IMR-90 (cell line): ENCODE results near the gene MSS51. TPM values are rescaled to one million over a fixed set of nuclear protein-coding genes. Genes with fewer than 3 reads are reported as not detected.

Experiments
- ATAC-seq: fragments of 200-7000 bp; cut with Tn5 transposase; 2 replicates; pipeline ENCODE4 v1.9.1; 2020; ENCODE audit warnings: low read depth, mild to moderate bottlenecking, moderate library complexity
- BruUV-seq: library from RNA; stranded (reverse); fragments of 400-500 nt; replicated peaks from 2 replicates; lab custom pipeline; 2021; lab: Mats Ljungman, UMichigan
- CTCF ChIA-PET: fragments of 300-600 bp; formaldehyde crosslinking; extraction: SDS; loops from one replicate; lab custom pipeline; 2021; ENCODE audit warnings: antibody characterized with exemption; lab: Yijun Ruan, JAX
- POLR2A ChIA-PET: fragments of 300-600 bp; sonication (Branson Sonifier 250); formaldehyde crosslinking; loops from one replicate; lab custom pipeline; 2022; ENCODE audit warnings: antibody characterized with exemption; ENCODE audit not compliant: unreplicated experiment; lab: Charles Lee
- DNase-seq: peaks from one replicate; pipeline ENCODE4 v3.0.0; 2013
- H2AFZ ChIP-seq: replicated peaks from 2 replicates; pipeline ENCODE3; 2013; ENCODE audit warnings: low read length, mild to moderate bottlenecking; ENCODE audit not compliant: poor library complexity
- H2AK5ac ChIP-seq: 2 replicates; pipeline ENCODE4 v1.6.1; 2013; ENCODE audit warnings: low read depth, low read length, inconsistent platforms
- H2AK9ac ChIP-seq: replicated peaks from 2 replicates; pipeline ENCODE3; 2013; ENCODE audit warnings: mild to moderate bottlenecking, low read depth, low read length, moderate library complexity; ENCODE audit not compliant: poor library complexity
- H2BK120ac ChIP-seq: 2 replicates; pipeline ENCODE4 v1.6.1; 2013; ENCODE audit warnings: low read depth, low read length, inconsistent platforms
- H2BK15ac ChIP-seq: 3 replicates; pipeline ENCODE4 v1.6.1; 2013; ENCODE audit warnings: low read depth, low read length, inconsistent platforms
- H2BK20ac ChIP-seq: 2 replicates; pipeline ENCODE4 v1.6.1; 2013; ENCODE audit warnings: low read depth, mild to moderate bottlenecking, inconsistent platforms, low read length, moderate library complexity
- H2BK5ac ChIP-seq: 2 replicates; pipeline ENCODE4 v1.6.1; 2013; ENCODE audit warnings: mild to moderate bottlenecking, low read depth, low read length, inconsistent platforms; ENCODE audit not compliant: poor library complexity, severe bottlenecking
- H3K14ac ChIP-seq: replicated peaks from 2 replicates; pipeline ENCODE4 v1.6.1; 2013; ENCODE audit warnings: low read depth, low read length, inconsistent platforms
- H3K18ac ChIP-seq: 2 replicates; pipeline ENCODE4 v1.6.1; 2013; ENCODE audit warnings: low read depth, low read length, control low read depth
- H3K23ac ChIP-seq: 2 replicates; pipeline ENCODE4 v1.6.1; 2013; ENCODE audit warnings: low read depth, low read length, inconsistent platforms
- H3K27ac ChIP-seq: 2 replicates; pipeline ENCODE4 v1.5.1; 2013; ENCODE audit warnings: mild to moderate bottlenecking, control low read depth, low read length; ENCODE audit not compliant: insufficient read depth
- H3K27me3 ChIP-seq: 2 replicates; pipeline ENCODE4 v1.6.1; 2013; ENCODE audit warnings: low read length; ENCODE audit not compliant: control insufficient read depth, insufficient read depth
- H3K36me3 ChIP-seq: 2 replicates; pipeline ENCODE4 v1.6.1; 2013; ENCODE audit warnings: low read length, mixed read lengths; ENCODE audit not compliant: control insufficient read depth, insufficient read depth
- H3K4ac ChIP-seq: 2 replicates; pipeline ENCODE4 v1.6.1; 2013; ENCODE audit warnings: low read depth, low read length, inconsistent platforms
- H3K4me1 ChIP-seq: 2 replicates; pipeline ENCODE4 v1.6.1; 2013; ENCODE audit warnings: low read length, mixed read lengths; ENCODE audit not compliant: control insufficient read depth, insufficient read depth
- H3K4me2 ChIP-seq: 2 replicates; pipeline ENCODE4 v1.6.1; 2013; ENCODE audit warnings: low read depth, mild to moderate bottlenecking, control low read depth, low read length, moderate library complexity
- H3K4me3 ChIP-seq: 2 replicates; pipeline ENCODE4 v1.5.1; 2013; ENCODE audit warnings: low read depth, mild to moderate bottlenecking, control low read depth, low read length, moderate library complexity; ENCODE audit not compliant: insufficient read depth
- H3K56ac ChIP-seq: 2 replicates; pipeline ENCODE4 v1.6.1; 2013; ENCODE audit warnings: low read length, inconsistent platforms; ENCODE audit not compliant: insufficient read depth; ENCODE audit errors: extremely low read depth
- H3K79me1 ChIP-seq, 2 experiments: 2 replicates each; pipeline ENCODE4 v1.6.1; 2013; ENCODE audit warnings: low read length in 2 of 2, inconsistent platforms in 1 of 2, low read depth in 1 of 2
- H3K9ac ChIP-seq: 2 replicates; pipeline ENCODE4 v1.6.1; 2013; ENCODE audit warnings: low read depth, low read length, control low read depth
- H3K9me1 ChIP-seq: 2 replicates; pipeline ENCODE4 v1.6.1; 2013; ENCODE audit warnings: low read length, inconsistent platforms; ENCODE audit not compliant: insufficient read depth
- H3K9me3 ChIP-seq: 2 replicates; pipeline ENCODE4 v1.6.1; 2013; ENCODE audit warnings: low read length; ENCODE audit not compliant: control insufficient read depth, insufficient read depth
- H4K20me1 ChIP-seq: 2 replicates; pipeline ENCODE4 v1.6.1; 2013; ENCODE audit warnings: low read length, inconsistent platforms; ENCODE audit not compliant: insufficient read depth
- H4K5ac ChIP-seq: 2 replicates; pipeline ENCODE4 v1.6.1; 2013; ENCODE audit warnings: mild to moderate bottlenecking, low read depth, low read length, control low read depth
- H4K8ac ChIP-seq, 2 experiments: 2 replicates each; pipeline ENCODE4 v1.6.1; 2013; ENCODE audit warnings: low read depth in 2 of 2, low read length in 2 of 2, control low read depth in 1 of 2, inconsistent platforms in 1 of 2
- H4K91ac ChIP-seq: 2 replicates; pipeline ENCODE4 v1.6.1; 2013; ENCODE audit warnings: low read depth, low read length, inconsistent platforms; ENCODE audit not compliant: insufficient read depth
- CEBPB ChIP-seq: IDR thresholded peaks from 2 replicates; pipeline ENCODE4 v1.6.1; 2012; ENCODE audit warnings: low read depth, low read length, improper control_type of control experiment
- ELK1 ChIP-seq: fragments of 150-350 bp; IDR thresholded peaks from 2 replicates; pipeline ENCODE4 v1.6.1; 2016; ENCODE audit warnings: low read depth, mild to moderate bottlenecking, low read length, moderate library complexity, borderline replicate concordance
- NFE2L2 ChIP-seq: fragments of 150-350 bp; IDR thresholded peaks from 2 replicates; pipeline ENCODE4 v1.6.1; 2016; ENCODE audit warnings: low read depth, mild to moderate bottlenecking, low read length
- POLR2A ChIP-seq: IDR thresholded peaks from 2 replicates; pipeline ENCODE4 v1.6.1; 2012; ENCODE audit warnings: mild to moderate bottlenecking, low read depth, low read length
- WGBS, 2 experiments: methylation state at CpG; one replicate each; pipeline versions ENCODE4 v1.1.5 to v1.1.7; 2013; ENCODE audit warnings: missing lambda C conversion rate in 2 of 2; ENCODE audit not compliant: insufficient read length in 1 of 2; ENCODE audit errors: extremely low coverage in 2 of 2; 5-methylcytosine and 5-hydroxymethylcytosine counted together
- dilution Hi-C: fragments of 300-500 bp; cut with HindIII; formaldehyde crosslinking; loops from one replicate; pipeline ENCODE4 v1.14.3; 2018; ENCODE audit warnings: low sequenced_read_pairs; ENCODE audit not compliant: unreplicated experiment
- in situ Hi-C: fragments of 300-500 bp; cut with MboI; formaldehyde crosslinking; loops from 3 replicates; pipeline ENCODE4 v1.14.3; 2019; ENCODE audit warnings: low sequenced_read_pairs, inconsistent platforms, mixed read lengths
- intact Hi-C: fragments of 100-400 bp; cut with micrococcal nuclease; formaldehyde crosslinking; loops from 2 replicates; pipeline ENCODE4 v1.10.0; 2022
- polyA plus RNA-seq, 3 experiments: library from polyadenylated mRNA; depleted of rRNA; stranded (reverse); fragments of >200 nt; gene quantifications; 2 replicates each; pipeline ENCODE4 v1.2.3, GENCODE V29; 2012; ENCODE audit warnings: low replicate concordance in 1 of 3
- total RNA-seq: library from RNA; depleted of rRNA; stranded (reverse); fragments of >200 nt; gene quantifications from 2 replicates; pipeline ENCODE4 v1.2.3, GENCODE V29; 2012

Gene MSS51
- total and polyA plus RNA-seq, 2 of the 4 experiments (the other 2 are of a cell fraction) = 1.1 to 1.8 TPM

GRCh38 chr10:73413528-73414229 is 19.7 kb downstream of the MSS51 start, which contains the start of gene ANXA7 (continued):
- TF ChIP-seq CEBPB = no peak
- TF ChIP-seq NFE2L2 = peak; percentile 79
- TF ChIP-seq POLR2A = peak; percentile 81

DNA sequence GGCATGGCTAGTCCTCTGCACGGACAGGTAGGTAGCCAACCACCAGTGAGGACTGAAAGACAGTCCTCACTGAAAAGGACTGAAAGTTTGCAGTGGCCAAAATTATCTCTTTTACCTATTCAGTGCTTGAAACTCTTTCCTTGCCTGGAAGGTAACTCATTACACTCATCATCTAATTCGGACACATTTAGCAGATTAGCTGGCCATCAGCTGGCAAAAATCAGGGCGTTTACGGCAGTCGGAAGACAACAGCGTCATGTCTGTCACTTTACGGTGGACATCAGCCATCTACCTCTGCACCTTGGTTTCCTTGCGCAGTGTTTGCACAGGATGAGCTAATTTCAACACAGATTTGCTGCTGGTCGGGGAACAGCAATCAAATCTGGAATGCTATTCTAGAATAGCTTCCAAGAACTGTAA is 20.2 kb downstream of the MSS51 start:
- Histone ChIP-seq H3K9me1 (peaks cover 3% of the 10 kb centered on the region; the same call in 1 of the 2 replicates), H3K36me3 (no peaks in the 10 kb centered on the region), H3K23ac (peak overlapping the region; percentile 57), H2BK120ac (0 out of 2 replicates have a peak overlapping the region, but pooled peaks have one; percentile 49), H2BK5ac (peak overlapping the region; percentile 76), H4K91ac (peak overlapping the region; percentile 46), H3K27me3 (no peaks in the 10 kb centered on the region), H3K4ac (peak overlapping the region; percentile 43), H3K27ac (peak overlapping the region; percentile 85), H4K20me1 (peaks cover 19% of the 10 kb centered on the region), H3K79me1 (peaks cover 13 to 32% of the 10 kb centered on the region in 2 experiments), H3K4me1 (no peaks in the 10 kb centered on the region), H3K14ac (peak overlapping the region; percentile 11), H3K9ac (peak overlapping the region; percentile 75), H4K8ac (peak overlapping the region; percentile 1 to 94; a peak in 3 of 4 replicates), H2AK9ac (peak overlapping the region; percentile 50), H2AK5ac (peak overlapping the region; percentile 17; the same call in 1 of the 2 replicates), H3K18ac (no peak overlapping the region), H2BK15ac (0 out of 3 replicates have a peak overlapping the region, but pooled peaks have one; percentile 0), H2AFZ (peak overlapping the region; percentile 98), H4K5ac (no peak overlapping the region), H2BK20ac (no peak overlapping the region), H3K56ac (peak overlapping the region; percentile 24; the same call in 1 of the 2 replicates), H3K9me3 (no peaks in the 10 kb centered on the region), H3K4me3 (peak overlapping the region; percentile 85), H3K4me2 (peak overlapping the region; percentile 72)
- no TSS peak for BruUV-seq
- dilution Hi-C loops = no loop called here
- ChIA-PET POLR2A (no interaction called here), CTCF (no interaction called here)
- in situ Hi-C loops = no loop called here
- 23% methylated on average over 8 of the region's 9 CpGs; no CpG with 5 or more reads in 1 of the 2 experiments for WGBS, 2 experiments
- ATAC-seq = no peak
- intact Hi-C loops = loop anchor here (10.0 kb wide), 1 partner anchor 232 kb away; the partner anchor contains the start of gene MYOZ1
- no peak for DNase-seq
- no peak for TF ChIP-seq ELK1
- 0 out of 2 replicates have a peak, but pooled peaks have one; percentile 9 for TF ChIP-seq CEBPB
